Measurements from ENCODE around the gene WWOX. TPM values are rescaled to one million over a fixed set of nuclear protein-coding genes. Genes with fewer than 3 reads are reported as not detected.
"Not testable (repeated sequence)": the region's sequence is repeated elsewhere in the genome, so short reads cannot be mapped to it uniquely, and the experiment has no call there.

Gene WWOX
- total RNA-seq, 1 experiment from 2014 or later: 15.6 TPM

- no peak overlapping the region for H3K23ac ChIP-seq (ENCODE audit: insufficient read length, low read depth, low read length)
- H3K27me3 ChIP-seq (ENCODE audit: insufficient read depth, low read length): no peaks in the 10 kb centered on the region
- no peak overlapping the region for H2BK5ac ChIP-seq (ENCODE audit: insufficient read length, low read length)
- H3K4me1 Mint-ChIP-seq: peaks cover under 1 to 13% of the 10 kb centered on the region in 2 experiments; a peak in 3 of 4 replicates
- no peaks in the 10 kb centered on the region for H3K9me3 ChIP-seq (ENCODE audit: control insufficient read depth, low read depth, low read length)
- H3K4me1 ChIP-seq (ENCODE audit: insufficient read depth, low read length): no peaks in the 10 kb centered on the region
- H2AK5ac ChIP-seq (ENCODE audit: insufficient read length, low read length): no peak overlapping the region
- H3K18ac ChIP-seq (ENCODE audit: insufficient read length, low read depth, low read length): no peak overlapping the region
- no peak overlapping the region for H2AFZ ChIP-seq (ENCODE audit: low read length)
- no peak overlapping the region for H2BK20ac ChIP-seq (ENCODE audit: low read depth, low read length, poor library complexity, severe bottlenecking)
- H4K20me1 ChIP-seq (ENCODE audit: control insufficient read depth, insufficient read depth, insufficient read length): no peaks in the 10 kb centered on the region
- no CpG with 5 or more reads among the region's 1 CpG for WGBS (ENCODE audit: extremely low coverage, insufficient read length, low lambda C conversion rate)
- H3K4me2 ChIP-seq (ENCODE audit: insufficient read depth, insufficient read length, low read length): no peak overlapping the region
- no peak overlapping the region for H4K91ac ChIP-seq (ENCODE audit: insufficient read length, low read depth, low read length)
- no peak for DNase-seq
- TF ChIP-seq, protein P1, sequence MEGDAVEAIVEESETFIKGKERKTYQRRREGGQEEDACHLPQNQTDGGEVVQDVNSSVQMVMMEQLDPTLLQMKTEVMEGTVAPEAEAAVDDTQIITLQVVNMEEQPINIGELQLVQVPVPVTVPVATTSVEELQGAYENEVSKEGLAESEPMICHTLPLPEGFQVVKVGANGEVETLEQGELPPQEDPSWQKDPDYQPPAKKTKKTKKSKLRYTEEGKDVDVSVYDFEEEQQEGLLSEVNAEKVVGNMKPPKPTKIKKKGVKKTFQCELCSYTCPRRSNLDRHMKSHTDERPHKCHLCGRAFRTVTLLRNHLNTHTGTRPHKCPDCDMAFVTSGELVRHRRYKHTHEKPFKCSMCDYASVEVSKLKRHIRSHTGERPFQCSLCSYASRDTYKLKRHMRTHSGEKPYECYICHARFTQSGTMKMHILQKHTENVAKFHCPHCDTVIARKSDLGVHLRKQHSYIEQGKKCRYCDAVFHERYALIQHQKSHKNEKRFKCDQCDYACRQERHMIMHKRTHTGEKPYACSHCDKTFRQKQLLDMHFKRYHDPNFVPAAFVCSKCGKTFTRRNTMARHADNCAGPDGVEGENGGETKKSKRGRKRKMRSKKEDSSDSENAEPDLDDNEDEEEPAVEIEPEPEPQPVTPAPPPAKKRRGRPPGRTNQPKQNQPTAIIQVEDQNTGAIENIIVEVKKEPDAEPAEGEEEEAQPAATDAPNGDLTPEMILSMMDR (conservative IDR thresholded peaks at IDR 0.05): no peak
- H3K4me3 Mint-ChIP-seq: no peak overlapping the region
- H3K27me3 Mint-ChIP-seq (ENCODE audit: low read depth): no peaks in the 10 kb centered on the region; the same call in 1 of the 2 replicates
- peaks cover 0 to 5% (median 4%) of the 10 kb centered on the region in 3 experiments; a peak in 5 of 7 replicates for H3K36me3 Mint-ChIP-seq (ENCODE audit: insufficient read depth in 1 of 3, low read depth in 3 of 3)
- H3K9ac ChIP-seq (ENCODE audit: extremely low read depth, insufficient read length, low read length): no peak overlapping the region
- H3K27ac Mint-ChIP-seq: no peak overlapping the region
- peaks cover 4% of the 10 kb centered on the region in 2 experiments; a peak in 3 of 5 replicates for H3K9me3 Mint-ChIP-seq
- H3K79me1 ChIP-seq (ENCODE audit: insufficient read depth, low read depth, low read length, poor library complexity, severe bottlenecking): no peaks in the 10 kb centered on the region
- no peak overlapping the region for H3K14ac ChIP-seq (ENCODE audit: insufficient read depth, low read length)
- no peak overlapping the region for H3T11ph ChIP-seq (ENCODE audit: low read length)
- no peak overlapping the region for H2BK120ac ChIP-seq (ENCODE audit: low read depth, low read length, poor library complexity, severe bottlenecking)
- H3K79me2 ChIP-seq (ENCODE audit: insufficient read depth, low read length): no peaks in the 10 kb centered on the region
- H3K27ac ChIP-seq (ENCODE audit: insufficient read length, low read depth, low read length): no peak overlapping the region
- H3K23me2 ChIP-seq (ENCODE audit: insufficient read length, low read depth, low read length, poor library complexity, severe bottlenecking): no peaks in the 10 kb centered on the region
- H3K4ac ChIP-seq (ENCODE audit: low read depth, low read length): no peak overlapping the region
- no peak overlapping the region for H2BK12ac ChIP-seq (ENCODE audit: insufficient read length, low read depth, low read length)
- H3K56ac ChIP-seq (ENCODE audit: insufficient read length, low read depth, low read length): no peak overlapping the region
- no peak overlapping the region for H2BK15ac ChIP-seq (ENCODE audit: low read depth, low read length)
- H4K8ac ChIP-seq (replicated peaks; ENCODE audit: insufficient read length, low read depth, low read length): no peak overlapping the region
- H4K5ac ChIP-seq (ENCODE audit: insufficient read length, low read depth, low read length): no peak overlapping the region
Observed at GRCh38 chr16:79218351-79218750, 1118.9 kb downstream of the WWOX start.

GRCh38 chr16:79225994-79226393, 1126.5 kb downstream of the WWOX start:
- not testable (repeated sequence) for H3K36me3 Mint-ChIP-seq (ENCODE audit: insufficient read depth in 1 of 3, low read depth in 3 of 3); H2BK5ac ChIP-seq (ENCODE audit: insufficient read length, low read length); H3K4me3 Mint-ChIP-seq; H3K14ac ChIP-seq (ENCODE audit: insufficient read depth, low read length); H3K4me1 Mint-ChIP-seq; H4K20me1 ChIP-seq (ENCODE audit: control insufficient read depth, insufficient read depth, insufficient read length); H3K27me3 ChIP-seq (ENCODE audit: insufficient read depth, low read length); H3K23me2 ChIP-seq (ENCODE audit: insufficient read length, low read depth, low read length, poor library complexity, severe bottlenecking); H3K79me2 ChIP-seq (ENCODE audit: insufficient read depth, low read length); H3K23ac ChIP-seq (ENCODE audit: insufficient read length, low read depth, low read length); H2BK20ac ChIP-seq (ENCODE audit: low read depth, low read length, poor library complexity, severe bottlenecking); H3K27ac ChIP-seq (ENCODE audit: insufficient read length, low read depth, low read length); H2BK120ac ChIP-seq (ENCODE audit: low read depth, low read length, poor library complexity, severe bottlenecking); H3K9me3 Mint-ChIP-seq; H3K4ac ChIP-seq (ENCODE audit: low read depth, low read length); H3K27ac Mint-ChIP-seq; H2BK15ac ChIP-seq (ENCODE audit: low read depth, low read length); H4K5ac ChIP-seq (ENCODE audit: insufficient read length, low read depth, low read length); H4K8ac ChIP-seq (replicated peaks; ENCODE audit: insufficient read length, low read depth, low read length); H3K79me1 ChIP-seq (ENCODE audit: insufficient read depth, low read depth, low read length, poor library complexity, severe bottlenecking); H3K18ac ChIP-seq (ENCODE audit: insufficient read length, low read depth, low read length); H3K27me3 Mint-ChIP-seq (ENCODE audit: low read depth); H3K56ac ChIP-seq (ENCODE audit: insufficient read length, low read depth, low read length); H4K91ac ChIP-seq (ENCODE audit: insufficient read length, low read depth, low read length); H2AK5ac ChIP-seq (ENCODE audit: insufficient read length, low read length); H2AFZ ChIP-seq (ENCODE audit: low read length); H2BK12ac ChIP-seq (ENCODE audit: insufficient read length, low read depth, low read length); H3K4me1 ChIP-seq (ENCODE audit: insufficient read depth, low read length); H3T11ph ChIP-seq (ENCODE audit: low read length); H3K4me2 ChIP-seq (ENCODE audit: insufficient read depth, insufficient read length, low read length); H3K9ac ChIP-seq (ENCODE audit: extremely low read depth, insufficient read length, low read length); H3K9me3 ChIP-seq (ENCODE audit: control insufficient read depth, low read depth, low read length); DNase-seq
- WGBS (ENCODE audit: extremely low coverage, insufficient read length, low lambda C conversion rate): no CpG with 5 or more reads among the region's 3 CpGs
